Stomach (tissue), 9 donors: ENCODE data around the gene COA4. TPM values are rescaled to one million over a fixed set of nuclear protein-coding genes. Genes with fewer than 3 reads are reported as not detected.

Source experiments
- DNase-seq, 2 donors: peaks; one replicate each; pipeline versions ENCODE4 v3.0.0 to v3.0.0-alpha.2; 2013 to 2019
- H3K27ac ChIP-seq, 5 donors: fragments of 200-600 bp in 4 of 5; sonication (generic) in 4 of 5; one replicate each; pipeline ENCODE4 v1.5.1; 2013 to 2019; ENCODE audit warnings: mild to moderate bottlenecking in 1 of 5, moderate library complexity in 1 of 5
- H3K27me3 ChIP-seq, 3 donors: fragments of 200-600 bp; sonication (generic); one replicate each; pipeline ENCODE4 v1.5.1; 2017 to 2019; ENCODE audit warnings: mixed run types in 1 of 3
- H3K36me3 ChIP-seq, 4 donors: fragments of 200-600 bp; sonication (generic); 1 replicate in 3 of 4; 2 replicates in 1 of 4; pipeline ENCODE4 v1.5.1; 2016 to 2019
- H3K4me1 ChIP-seq, 4 donors: fragments of 200-600 bp; sonication (generic); one replicate each; pipeline ENCODE4 v1.5.1; 2016 to 2019
- H3K4me3 ChIP-seq, 4 donors: fragments of 200-600 bp; sonication (generic) in 3 of 4; one replicate each; pipeline ENCODE4 v1.5.1; 2016 to 2019; ENCODE audit warnings: mild to moderate bottlenecking in 1 of 4
- H3K9me3 ChIP-seq, 4 donors: fragments of 200-600 bp; sonication (generic); one replicate each; pipeline ENCODE4 v1.5.1; 2016 to 2019
- EP300 ChIP-seq: sonication (generic); formaldehyde crosslinking; IDR thresholded peaks from one replicate; pipeline ENCODE4 v1.6.1; 2017; ENCODE audit warnings: antibody characterized with exemption
- POLR2A ChIP-seq, 4 donors: fragments of 450-650 bp; IDR thresholded peaks; one replicate each; pipeline ENCODE4 v1.6.1; 2016; ENCODE audit warnings: antibody characterized with exemption in 4 of 4, control low read depth in 2 of 4, mild to moderate bottlenecking in 1 of 4, moderate library complexity in 1 of 4
- POLR2AphosphoS5 ChIP-seq, 3 donors: sonication (generic); formaldehyde crosslinking; IDR thresholded peaks; one replicate each; pipeline ENCODE4 v1.6.1; 2016; ENCODE audit warnings: antibody characterized with exemption in 3 of 3
- WGBS, 5 donors: extraction: QIAGEN DNeasy Blood & Tissue Kit in 3 of 5; methylation state at CpG; one replicate each; pipeline versions ENCODE4 v1.1.5 to v1.1.7; 2013 to 2018; 5-methylcytosine and 5-hydroxymethylcytosine counted together
- intact Hi-C: fragments of 100-400 bp; cut with DNase I; formaldehyde crosslinking; loops from one replicate; pipeline ENCODE4 v1.15.1; 2023; ENCODE audit warnings: low total_unique reads
- polyA plus RNA-seq, 3 donors: library from polyadenylated mRNA; stranded (reverse); fragments of 200-250 nt; gene quantifications; one replicate each; pipeline ENCODE4 v1.2.3, GENCODE V29; 2013
- total RNA-seq, 5 donors: library from RNA; depleted of rRNA; stranded (reverse); fragments of >200 nt; gene quantifications; one replicate each; pipeline versions ENCODE4 v1.1.0 to v1.2.3, GENCODE V29; 2014 to 2016
- TF ChIP-seq, protein P1 (sequence below), 7 experiments: fragments of 450-650 bp in 4 of 7; fragments of 200-600 bp in 3 of 7; sonication (generic) in 3 of 7; IDR thresholded peaks; one replicate each; pipeline ENCODE4 v1.5.1; 2016 to 2019; ENCODE audit warnings: antibody characterized with exemption in 7 of 7, control low read depth in 2 of 7, mild to moderate bottlenecking in 1 of 7
- donor health status: healthy with polysubstance abuse.
- donor health status: Bipolar disorder and iron deficiency.
- donor health status: healthy.

COA4 gene
- total and polyA plus RNA-seq, 8 donors, result 6.1 to 94.0 (median 60.8) TPM

DNA sequence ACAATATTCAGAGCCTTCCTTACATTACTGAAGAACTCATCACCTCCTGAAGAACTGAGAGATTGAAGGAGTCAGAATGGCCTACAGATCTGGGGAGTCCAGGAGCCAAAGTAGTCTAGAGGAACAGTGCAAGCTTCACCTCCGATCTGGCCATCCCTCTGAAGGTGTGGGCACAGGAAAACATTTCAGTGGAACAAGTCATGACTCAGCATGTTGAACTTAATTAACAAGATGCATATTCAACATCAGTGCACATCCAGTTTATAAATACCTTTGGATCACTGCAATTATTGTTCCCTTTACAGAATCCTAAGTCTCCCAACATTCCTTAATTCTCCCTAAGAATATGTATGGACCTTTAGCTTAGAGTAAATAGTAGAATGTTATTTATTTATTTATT, 25.7 kb upstream of the COA4 start:
- DNase-seq, result no peak
- Histone ChIP-seq H3K27ac (no peak overlapping the region), H3K4me3 (no peak overlapping the region), H3K36me3 (peaks cover 22 to 81% (median 71%) of the 10 kb centered on the region in 4 donors), H3K4me1 (no peaks in the 10 kb centered on the region), H3K9me3 (no peaks in the 10 kb centered on the region), H3K27me3 (no peaks in the 10 kb centered on the region)
- no peak for TF ChIP-seq POLR2A (IDR thresholded peaks at IDR 0.05)
- no peak for TF ChIP-seq EP300
- TF ChIP-seq, protein P1, sequence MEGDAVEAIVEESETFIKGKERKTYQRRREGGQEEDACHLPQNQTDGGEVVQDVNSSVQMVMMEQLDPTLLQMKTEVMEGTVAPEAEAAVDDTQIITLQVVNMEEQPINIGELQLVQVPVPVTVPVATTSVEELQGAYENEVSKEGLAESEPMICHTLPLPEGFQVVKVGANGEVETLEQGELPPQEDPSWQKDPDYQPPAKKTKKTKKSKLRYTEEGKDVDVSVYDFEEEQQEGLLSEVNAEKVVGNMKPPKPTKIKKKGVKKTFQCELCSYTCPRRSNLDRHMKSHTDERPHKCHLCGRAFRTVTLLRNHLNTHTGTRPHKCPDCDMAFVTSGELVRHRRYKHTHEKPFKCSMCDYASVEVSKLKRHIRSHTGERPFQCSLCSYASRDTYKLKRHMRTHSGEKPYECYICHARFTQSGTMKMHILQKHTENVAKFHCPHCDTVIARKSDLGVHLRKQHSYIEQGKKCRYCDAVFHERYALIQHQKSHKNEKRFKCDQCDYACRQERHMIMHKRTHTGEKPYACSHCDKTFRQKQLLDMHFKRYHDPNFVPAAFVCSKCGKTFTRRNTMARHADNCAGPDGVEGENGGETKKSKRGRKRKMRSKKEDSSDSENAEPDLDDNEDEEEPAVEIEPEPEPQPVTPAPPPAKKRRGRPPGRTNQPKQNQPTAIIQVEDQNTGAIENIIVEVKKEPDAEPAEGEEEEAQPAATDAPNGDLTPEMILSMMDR (IDR thresholded peaks at IDR 0.05), result no peak
- no peak for TF ChIP-seq POLR2AphosphoS5 (IDR thresholded peaks at IDR 0.05)
- intact Hi-C loops, result no loop called here
- 80 to 100% (median 88%) methylated on average over 1 of the region's 1 CpG for WGBS, 5 donors

DNA sequence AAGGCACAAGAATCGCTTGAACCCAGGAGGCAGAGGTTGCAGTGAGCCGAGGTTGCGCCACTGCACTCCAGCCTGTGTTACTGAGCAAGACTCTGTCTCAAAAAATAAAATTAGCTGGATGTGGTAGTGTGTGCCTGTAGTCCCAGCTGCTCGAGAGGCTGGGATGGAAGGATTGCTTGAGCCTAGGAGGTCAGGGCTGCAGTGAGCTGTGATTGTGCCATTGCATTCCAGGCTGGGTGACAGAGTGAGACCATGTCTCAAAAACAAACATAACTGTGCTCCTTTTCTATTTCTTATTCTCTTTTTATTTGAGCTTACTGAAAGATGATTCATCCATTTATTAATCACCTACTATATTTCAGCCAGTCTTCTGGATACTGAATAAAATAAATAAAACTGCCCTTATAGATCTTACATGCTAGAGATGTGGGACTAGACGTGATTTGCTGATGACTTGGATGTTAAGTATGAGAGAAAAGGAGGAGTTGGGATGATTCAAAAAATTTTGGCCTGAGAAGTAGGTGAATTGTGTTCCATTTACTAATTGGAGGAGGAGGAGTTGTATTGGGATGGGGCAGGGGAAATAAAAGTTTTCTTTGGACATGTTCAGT, 18.2 kb upstream of the COA4 start:
- WGBS, 5 donors, result 89 to 97% (median 95%) methylated on average over 5 of the region's 5 CpGs
- intact Hi-C loops, result no loop called here
- no peak for TF ChIP-seq EP300
- TF ChIP-seq, protein P1 (IDR thresholded peaks at IDR 0.05), result no peak
- no peak for TF ChIP-seq POLR2A (IDR thresholded peaks at IDR 0.05)
- no peak for TF ChIP-seq POLR2AphosphoS5 (IDR thresholded peaks at IDR 0.05)
- Histone ChIP-seq H3K4me3 (no peak overlapping the region), H3K4me1 (no peaks in the 10 kb centered on the region), H3K27ac (no peak overlapping the region), H3K27me3 (no peaks in the 10 kb centered on the region), H3K9me3 (no peaks in the 10 kb centered on the region), H3K36me3 (peaks cover 9 to 62% (median 61%) of the 10 kb centered on the region in 4 donors)
- DNase-seq, result no peak

DNA sequence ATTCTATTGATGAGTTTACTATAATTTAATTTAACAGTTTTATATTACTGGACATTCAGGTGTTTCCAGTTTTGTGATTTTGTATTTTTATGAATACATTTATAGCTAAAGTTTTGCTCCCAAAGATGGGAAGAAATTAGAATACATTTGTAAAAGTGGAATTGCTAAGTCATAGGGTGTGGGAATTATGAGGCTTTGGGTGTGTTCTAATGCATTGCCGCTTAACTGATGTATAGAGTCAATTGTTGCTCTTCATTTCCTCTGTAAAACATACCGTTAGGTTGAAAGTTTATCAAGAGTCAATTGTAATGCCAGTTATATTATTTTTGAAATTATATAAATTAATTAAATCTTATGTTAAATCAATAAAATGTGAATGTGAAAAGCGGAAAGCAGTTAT, 16.4 kb upstream of the COA4 start:
- H3K27me3 ChIP-seq, result no peaks in the 10 kb centered on the region
- no peak overlapping the region for H3K4me3 ChIP-seq
- H3K36me3 ChIP-seq, result peaks cover 8 to 68% (median 66%) of the 10 kb centered on the region in 4 donors
- no peak for DNase-seq
- 79 to 98% (median 97%) methylated on average over 3 of the region's 3 CpGs for WGBS, 5 donors
- H3K9me3 ChIP-seq, result no peaks in the 10 kb centered on the region
- H3K4me1 ChIP-seq, result peaks cover 0 to 10% (median 0%) of the 10 kb centered on the region in 4 donors
- intact Hi-C loops, result no loop called here
- H3K27ac ChIP-seq, result no peak overlapping the region
- TF ChIP-seq POLR2A (IDR thresholded peaks at IDR 0.05), result no peak
- no peak for TF ChIP-seq POLR2AphosphoS5 (IDR thresholded peaks at IDR 0.05)
- TF ChIP-seq, protein P1 (IDR thresholded peaks at IDR 0.05), result no peak
- TF ChIP-seq EP300, result no peak

DNA sequence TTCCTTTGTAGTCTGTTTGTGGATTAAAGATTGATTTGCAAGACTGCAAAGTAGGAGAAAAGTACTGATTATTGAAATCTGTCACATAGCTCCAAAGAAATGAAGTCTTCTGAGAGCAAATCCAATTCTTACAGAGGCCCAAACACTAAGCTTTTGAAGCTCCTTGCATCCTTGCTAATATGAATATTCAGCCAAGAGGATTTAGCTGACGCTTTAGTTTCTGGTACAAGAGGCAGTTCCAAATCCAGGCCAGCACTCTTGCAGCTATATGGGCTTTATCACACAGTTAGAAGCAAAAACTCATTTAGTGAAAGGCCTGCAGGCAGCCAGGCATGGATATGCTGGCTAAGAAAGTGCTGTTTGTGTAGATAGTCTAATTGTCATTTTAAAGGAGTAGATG, 12.9 kb upstream of the COA4 start:
- no peaks in the 10 kb centered on the region for H3K9me3 ChIP-seq
- peaks cover 0 to 10% (median 0%) of the 10 kb centered on the region in 4 donors for H3K4me1 ChIP-seq
- TF ChIP-seq, protein P1 (IDR thresholded peaks at IDR 0.05), result no peak
- TF ChIP-seq EP300 (no peak), POLR2AphosphoS5 (IDR thresholded peaks at IDR 0.05) (no peak), POLR2A (IDR thresholded peaks at IDR 0.05) (no peak)
- no peak for DNase-seq
- H3K27me3 ChIP-seq, result no peaks in the 10 kb centered on the region
- H3K36me3 ChIP-seq, result peaks cover 15 to 76% (median 74%) of the 10 kb centered on the region in 4 donors
- 77 to 95% (median 88%) methylated on average over 1 of the region's 1 CpG for WGBS, 5 donors
- H3K27ac ChIP-seq, result no peak overlapping the region
- H3K4me3 ChIP-seq, result no peak overlapping the region
- intact Hi-C loops, result no loop called here
